HEK293T (cell line): ENCODE measurements around the gene CCN5.

Source experiments
- BHLHE40 ChIP-seq: fragments of 450-650 bp; IDR thresholded peaks from 2 replicates; pipeline ENCODE4 v1.6.1; 2016; ENCODE audit warnings: mild to moderate bottlenecking, moderate library complexity, borderline replicate concordance
- ELF4 ChIP-seq: fragments of 450-650 bp; IDR thresholded peaks from 2 replicates; pipeline ENCODE4 v1.6.1; 2017; ENCODE audit warnings: antibody characterized with exemption
- FOXA1 ChIP-seq: fragments of 450-650 bp; IDR thresholded peaks from 2 replicates; pipeline ENCODE4 v1.6.1; 2016; ENCODE audit warnings: mild to moderate bottlenecking
- FOXM1 ChIP-seq: fragments of 450-650 bp; IDR thresholded peaks from 2 replicates; pipeline ENCODE4 v1.6.1; 2017; ENCODE audit warnings: mild to moderate bottlenecking, borderline replicate concordance
- NFRKB ChIP-seq: fragments of 450-650 bp; IDR thresholded peaks from 2 replicates; pipeline ENCODE4 v1.6.1; 2016; ENCODE audit warnings: mild to moderate bottlenecking, moderate library complexity
- PKNOX1 ChIP-seq: fragments of 450-650 bp; IDR thresholded peaks from 2 replicates; pipeline ENCODE4 v1.6.1; 2016
- SP1 ChIP-seq: fragments of 450-650 bp; IDR thresholded peaks from 2 replicates; pipeline ENCODE4 v1.6.1; 2017
- SUZ12 ChIP-seq: fragments of 450-650 bp; IDR thresholded peaks from 2 replicates; pipeline ENCODE4 v1.6.1; 2016; ENCODE audit warnings: mild to moderate bottlenecking
- TARDBP ChIP-seq: fragments of 450-650 bp; IDR thresholded peaks from 2 replicates; pipeline ENCODE4 v1.6.1; 2016
- ZNF384 ChIP-seq: fragments of 450-650 bp; IDR thresholded peaks from 2 replicates; pipeline ENCODE4 v1.6.1; 2016

GRCh38 chr20:44776980-44777379, 61.8 kb downstream of the CCN5 start:
- no peak for TF ChIP-seq SP1
- no peak for TF ChIP-seq ELF4
- no peak for TF ChIP-seq PKNOX1
- no peak for TF ChIP-seq TARDBP
- no peak for TF ChIP-seq FOXM1
- TF ChIP-seq ZNF384 = no peak
- no peak for TF ChIP-seq SUZ12
- TF ChIP-seq BHLHE40 = no peak
- no peak for TF ChIP-seq NFRKB
- TF ChIP-seq FOXA1 = no peak
